Lung (tissue), 12 donors: ENCODE data around the gene DPH2. TPM values are rescaled to one million over a fixed set of nuclear protein-coding genes. Genes with fewer than 3 reads are reported as not detected.

ENCODE experiments used
- ATAC-seq: fragments of 200-7000 bp; cut with Tn5 transposase; one replicate; pipeline ENCODE4 v1.9.1; 2020; ENCODE audit warnings: moderate number of reproducible peaks; ENCODE audit not compliant: insufficient read depth, low FRiP score
- DNase-seq, 3 donors: peaks; one replicate each; pipeline ENCODE4 v3.0.0-alpha.2; 2013 to 2017
- H3K27ac ChIP-seq, 2 donors: one replicate each; pipeline ENCODE4 v1.5.1; 2013; ENCODE audit warnings: mild to moderate bottlenecking in 2 of 2, moderate library complexity in 2 of 2, control low read depth in 1 of 2, inconsistent platforms in 1 of 2, low read depth in 1 of 2, low read length in 1 of 2
- H3K27me3 ChIP-seq, 3 donors: one replicate each; pipeline ENCODE4 v1.5.1; 2013; ENCODE audit warnings: low read length in 2 of 3; ENCODE audit not compliant: control insufficient read depth in 3 of 3, insufficient read depth in 3 of 3
- H3K36me3 ChIP-seq, 4 donors: one replicate each; pipeline ENCODE4 v1.5.1; 2013; ENCODE audit warnings: low read length in 4 of 4, mild to moderate bottlenecking in 1 of 4, moderate library complexity in 1 of 4; ENCODE audit not compliant: control insufficient read depth in 4 of 4, insufficient read depth in 4 of 4
- H3K4me1 ChIP-seq, 5 donors: one replicate each; pipeline ENCODE4 v1.5.1; 2013; ENCODE audit warnings: low read length in 5 of 5, mild to moderate bottlenecking in 2 of 5, moderate library complexity in 1 of 5; ENCODE audit not compliant: control insufficient read depth in 5 of 5, insufficient read depth in 5 of 5
- H3K4me3 ChIP-seq: one replicate; pipeline ENCODE4 v1.5.1; 2013; ENCODE audit warnings: mild to moderate bottlenecking, control low read depth, moderate library complexity
- H3K9ac ChIP-seq, 2 donors: one replicate each; pipeline ENCODE4 v1.5.1; 2013; ENCODE audit warnings: low read length in 2 of 2, control low read depth in 1 of 2; ENCODE audit not compliant: insufficient read depth in 1 of 2
- H3K9me3 ChIP-seq, 4 donors: one replicate each; pipeline ENCODE4 v1.5.1; 2013; ENCODE audit warnings: low read length in 3 of 4, mild to moderate bottlenecking in 1 of 4, moderate library complexity in 1 of 4; ENCODE audit not compliant: control insufficient read depth in 4 of 4, insufficient read depth in 3 of 4
- CTCF ChIP-seq: IDR thresholded peaks from 2 replicates; pipeline ENCODE4 v1.5.1; 2012; ENCODE audit warnings: mild to moderate bottlenecking; ENCODE audit errors: control extremely low read depth, extremely low read depth
- WGBS, 2 donors: extraction: QIAGEN DNeasy Blood & Tissue Kit; methylation state at CpG; one replicate each; pipeline ENCODE4 v1.1.7; 2013; 5-methylcytosine and 5-hydroxymethylcytosine counted together
- polyA plus RNA-seq, 2 donors: library from polyadenylated mRNA; stranded (reverse); fragments of 200-250 nt; gene quantifications; one replicate each; pipeline ENCODE4 v1.2.1, GENCODE V29; 2013
- total RNA-seq, 2 donors: library from RNA; depleted of rRNA in 1 of 2; stranded (reverse); fragments of >200 nt in 1 of 2; gene quantifications; one replicate each; pipeline ENCODE4 v1.2.1, GENCODE V29; 2014 to 2021
- donor health status: control.
- donor health status: control.
- donor health status: Bipolar disorder and iron deficiency.
- donor health status: healthy.
- donor health status: DM: yes; HTN: yes; CAD: no.

The DPH2 gene
- total and polyA plus RNA-seq, 4 donors, result 11.6 to 28.5 (median 21.3) TPM

DNA sequence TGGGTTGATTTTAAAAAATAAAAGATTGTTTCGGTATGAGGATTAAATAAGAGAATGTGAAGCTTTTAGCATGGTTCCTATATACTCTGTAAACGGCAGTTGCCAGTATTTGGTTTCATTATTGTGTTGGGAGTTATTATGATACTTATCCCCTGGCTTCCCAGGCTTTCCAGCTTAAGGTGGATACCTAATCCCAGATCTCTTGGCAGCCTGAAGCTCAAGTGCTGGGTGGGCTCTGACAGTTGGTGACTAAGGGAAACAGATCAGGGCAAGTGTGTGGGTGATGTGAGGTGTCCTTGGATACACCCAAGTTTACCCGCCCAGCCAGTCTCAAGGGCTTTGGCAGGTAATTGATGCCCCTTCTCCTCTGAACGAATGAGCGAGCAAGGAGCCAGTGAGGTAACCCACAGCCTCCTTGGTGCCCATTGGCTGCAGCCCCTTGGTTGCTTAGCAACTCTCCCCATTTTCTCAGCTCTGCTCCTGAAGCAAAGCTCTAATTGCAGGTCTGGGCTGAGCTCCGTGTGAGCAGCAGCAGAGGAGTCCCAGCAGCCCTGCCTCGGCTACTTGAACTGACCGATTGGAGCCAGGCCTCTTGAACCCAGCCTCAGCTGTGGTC lies 17.0 kb upstream of the DPH2 start:
- ATAC-seq (no peak), DNase-seq (no peak)
- H3K27me3 ChIP-seq, result no peaks in the 10 kb centered on the region
- H3K4me1 ChIP-seq, result peaks cover 0 to 12% (median 4%) of the 10 kb centered on the region in 5 donors
- no peak overlapping the region for H3K27ac ChIP-seq
- no peak for TF ChIP-seq CTCF
- peaks cover 3 to 30% (median 12%) of the 10 kb centered on the region in 4 donors for H3K36me3 ChIP-seq
- WGBS, 2 donors, result 82 to 91% methylated on average over 8 of the region's 8 CpGs
- H3K9ac ChIP-seq, result no peak overlapping the region
- H3K9me3 ChIP-seq, result no peaks in the 10 kb centered on the region
- H3K4me3 ChIP-seq, result no peak overlapping the region

- Histone ChIP-seq H3K9me3 (no peaks in the 10 kb centered on the region), H3K4me1 (peaks cover 0 to 8% (median 0%) of the 10 kb centered on the region in 5 donors), H3K27me3 (no peaks in the 10 kb centered on the region), H3K4me3 (no peak overlapping the region), H3K36me3 (peaks cover 3 to 35% (median 12%) of the 10 kb centered on the region in 4 donors), H3K9ac (no peak overlapping the region), H3K27ac (no peak overlapping the region)
- TF ChIP-seq CTCF, result no peak
- DNase-seq, result no peak
- 84 to 85% methylated on average over 3 of the region's 3 CpGs for WGBS, 2 donors
- ATAC-seq, result no peak
These were observed 16.4 kb upstream of the DPH2 start for GRCh38 chr1:43953361-43953760.

- no peak for TF ChIP-seq CTCF
- H3K4me3 ChIP-seq, result no peak overlapping the region
- DNase-seq (no peak), ATAC-seq (no peak)
- no peak overlapping the region for H3K27ac ChIP-seq
- no peaks in the 10 kb centered on the region for H3K27me3 ChIP-seq
- H3K9ac ChIP-seq, result no peak overlapping the region
- H3K4me1 ChIP-seq, result peaks cover 0 to 4% (median 0%) of the 10 kb centered on the region in 5 donors
- no peaks in the 10 kb centered on the region for H3K9me3 ChIP-seq
- WGBS, 2 donors, result 93 to 94% methylated on average over 5 of the region's 5 CpGs
- peaks cover 3 to 42% (median 13%) of the 10 kb centered on the region in 4 donors for H3K36me3 ChIP-seq
These were observed 15.8 kb upstream of the DPH2 start for GRCh38 chr1:43954036-43954435.

GRCh38 chr1:43956234-43956633 lies 13.6 kb upstream of the DPH2 start:
- Histone ChIP-seq H3K27me3 (no peaks in the 10 kb centered on the region), H3K36me3 (peaks cover 8 to 46% (median 18%) of the 10 kb centered on the region in 4 donors), H3K4me3 (no peak overlapping the region), H3K9ac (no peak overlapping the region), H3K4me1 (no peaks in the 10 kb centered on the region), H3K27ac (no peak overlapping the region), H3K9me3 (no peaks in the 10 kb centered on the region)
- ATAC-seq (no peak), DNase-seq (no peak)
- TF ChIP-seq CTCF, result no peak
- 97 to 99% methylated on average over 8 of the region's 8 CpGs for WGBS, 2 donors
